HEK293 (cell line): Measurements from ENCODE around the gene SNAP47.

Experiments
- GFI1B ChIP-seq: fragments of 450-650 bp; formaldehyde crosslinking; IDR thresholded peaks from 2 replicates; pipeline ENCODE4 v1.5.1; 2016; ENCODE audit warnings: missing biosample characterization, missing genetic modification characterization
- MYNN ChIP-seq: fragments of 450-650 bp; formaldehyde crosslinking; IDR thresholded peaks from 2 replicates; pipeline ENCODE4 v1.5.1; 2016; ENCODE audit warnings: missing biosample characterization, missing genetic modification characterization, borderline replicate concordance
- SETDB1 ChIP-seq: IDR thresholded peaks from one replicate; pipeline ENCODE4 v1.6.1; 2017; ENCODE audit warnings: mild to moderate bottlenecking, low read length, moderate library complexity, mixed read lengths; ENCODE audit not compliant: insufficient read length
- SP7 ChIP-seq: fragments of 450-650 bp; formaldehyde crosslinking; IDR thresholded peaks from 2 replicates; pipeline ENCODE4 v1.5.1; 2016; ENCODE audit warnings: missing biosample characterization, missing genetic modification characterization
- ZBTB1 ChIP-seq: fragments of 450-650 bp; formaldehyde crosslinking; IDR thresholded peaks from 2 replicates; pipeline ENCODE4 v1.5.1; 2016; ENCODE audit warnings: missing biosample characterization, missing genetic modification characterization
- ZBTB7A ChIP-seq: fragments of 450-650 bp; formaldehyde crosslinking; IDR thresholded peaks from 2 replicates; pipeline ENCODE4 v1.5.1; 2016; ENCODE audit warnings: low read depth, missing biosample characterization, missing genetic modification characterization
- ZNF133 ChIP-seq: fragments of 450-650 bp; formaldehyde crosslinking; IDR thresholded peaks from 2 replicates; pipeline ENCODE4 v1.5.1; 2016; ENCODE audit warnings: missing biosample characterization, missing genetic modification characterization
- ZNF701 ChIP-seq: fragments of 450-650 bp; formaldehyde crosslinking; IDR thresholded peaks from 2 replicates; pipeline ENCODE4 v1.5.1; 2016; ENCODE audit warnings: missing biosample characterization, missing genetic modification characterization
- ZNF76 ChIP-seq: fragments of 450-650 bp; formaldehyde crosslinking; IDR thresholded peaks from 2 replicates; pipeline ENCODE4; 2016; ENCODE audit warnings: low read depth, missing biosample characterization, missing genetic modification characterization, borderline replicate concordance
- TF ChIP-seq, protein P1 (sequence below): fragments of 450-650 bp; formaldehyde crosslinking; IDR thresholded peaks from 2 replicates; pipeline ENCODE4 v1.5.1; 2016; ENCODE audit warnings: missing biosample characterization, missing genetic modification characterization
- TF ChIP-seq, protein P2 (sequence below): fragments of 450-650 bp; formaldehyde crosslinking; IDR thresholded peaks from 2 replicates; pipeline ENCODE4 v1.5.1; 2016; ENCODE audit warnings: missing biosample characterization, missing genetic modification characterization
- TF ChIP-seq, protein P3 (sequence below): fragments of 450-650 bp; formaldehyde crosslinking; IDR thresholded peaks from 2 replicates; pipeline ENCODE4 v1.5.1; 2016; ENCODE audit warnings: missing biosample characterization, missing genetic modification characterization, borderline replicate concordance
- TF ChIP-seq, protein P4 (sequence below): fragments of 450-650 bp; formaldehyde crosslinking; IDR thresholded peaks from 2 replicates; pipeline ENCODE4 v1.5.1; 2017; ENCODE audit warnings: missing biosample characterization, missing genetic modification characterization
- TF ChIP-seq, protein P5 (sequence below): fragments of 450-650 bp; formaldehyde crosslinking; IDR thresholded peaks from 2 replicates; pipeline ENCODE4 v1.5.1; 2016; ENCODE audit warnings: missing biosample characterization, missing genetic modification characterization

DNA sequence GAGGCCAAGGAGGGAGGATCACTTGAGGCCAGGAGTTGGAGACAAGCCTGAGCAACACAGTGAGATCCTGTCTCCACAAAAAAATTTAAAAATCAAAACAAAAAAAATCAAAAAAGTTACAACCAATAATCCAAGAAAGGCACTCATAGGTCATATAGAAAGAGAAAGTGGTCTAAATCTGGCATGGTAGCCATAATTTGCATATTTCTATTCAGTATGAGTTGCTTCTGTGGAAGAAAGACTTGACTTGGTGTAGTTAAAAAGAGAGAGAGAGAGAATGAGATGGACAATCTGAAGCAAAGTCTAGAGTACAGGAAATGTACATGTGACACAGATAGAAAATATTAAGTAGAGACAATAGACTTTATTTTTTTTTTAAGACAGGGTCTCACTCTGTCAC, 22.6 kb upstream of the SNAP47 start:
- TF ChIP-seq, protein P1, sequence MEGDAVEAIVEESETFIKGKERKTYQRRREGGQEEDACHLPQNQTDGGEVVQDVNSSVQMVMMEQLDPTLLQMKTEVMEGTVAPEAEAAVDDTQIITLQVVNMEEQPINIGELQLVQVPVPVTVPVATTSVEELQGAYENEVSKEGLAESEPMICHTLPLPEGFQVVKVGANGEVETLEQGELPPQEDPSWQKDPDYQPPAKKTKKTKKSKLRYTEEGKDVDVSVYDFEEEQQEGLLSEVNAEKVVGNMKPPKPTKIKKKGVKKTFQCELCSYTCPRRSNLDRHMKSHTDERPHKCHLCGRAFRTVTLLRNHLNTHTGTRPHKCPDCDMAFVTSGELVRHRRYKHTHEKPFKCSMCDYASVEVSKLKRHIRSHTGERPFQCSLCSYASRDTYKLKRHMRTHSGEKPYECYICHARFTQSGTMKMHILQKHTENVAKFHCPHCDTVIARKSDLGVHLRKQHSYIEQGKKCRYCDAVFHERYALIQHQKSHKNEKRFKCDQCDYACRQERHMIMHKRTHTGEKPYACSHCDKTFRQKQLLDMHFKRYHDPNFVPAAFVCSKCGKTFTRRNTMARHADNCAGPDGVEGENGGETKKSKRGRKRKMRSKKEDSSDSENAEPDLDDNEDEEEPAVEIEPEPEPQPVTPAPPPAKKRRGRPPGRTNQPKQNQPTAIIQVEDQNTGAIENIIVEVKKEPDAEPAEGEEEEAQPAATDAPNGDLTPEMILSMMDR, result no peak
- TF ChIP-seq ZBTB7A (tag by site-specific recombination), result no peak
- no peak for TF ChIP-seq ZNF76 (tag by site-specific recombination)
- TF ChIP-seq, protein P2, sequence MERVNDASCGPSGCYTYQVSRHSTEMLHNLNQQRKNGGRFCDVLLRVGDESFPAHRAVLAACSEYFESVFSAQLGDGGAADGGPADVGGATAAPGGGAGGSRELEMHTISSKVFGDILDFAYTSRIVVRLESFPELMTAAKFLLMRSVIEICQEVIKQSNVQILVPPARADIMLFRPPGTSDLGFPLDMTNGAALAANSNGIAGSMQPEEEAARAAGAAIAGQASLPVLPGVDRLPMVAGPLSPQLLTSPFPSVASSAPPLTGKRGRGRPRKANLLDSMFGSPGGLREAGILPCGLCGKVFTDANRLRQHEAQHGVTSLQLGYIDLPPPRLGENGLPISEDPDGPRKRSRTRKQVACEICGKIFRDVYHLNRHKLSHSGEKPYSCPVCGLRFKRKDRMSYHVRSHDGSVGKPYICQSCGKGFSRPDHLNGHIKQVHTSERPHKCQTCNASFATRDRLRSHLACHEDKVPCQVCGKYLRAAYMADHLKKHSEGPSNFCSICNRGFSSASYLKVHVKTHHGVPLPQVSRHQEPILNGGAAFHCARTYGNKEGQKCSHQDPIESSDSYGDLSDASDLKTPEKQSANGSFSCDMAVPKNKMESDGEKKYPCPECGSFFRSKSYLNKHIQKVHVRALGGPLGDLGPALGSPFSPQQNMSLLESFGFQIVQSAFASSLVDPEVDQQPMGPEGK (tag by site-specific recombination), result no peak
- TF ChIP-seq ZNF133 (tag by site-specific recombination), result no peak
- no peak for TF ChIP-seq ZNF701 (tag by site-specific recombination)
- TF ChIP-seq SP7 (tag by site-specific recombination), result no peak
- no peak for TF ChIP-seq MYNN
- TF ChIP-seq, protein P3, sequence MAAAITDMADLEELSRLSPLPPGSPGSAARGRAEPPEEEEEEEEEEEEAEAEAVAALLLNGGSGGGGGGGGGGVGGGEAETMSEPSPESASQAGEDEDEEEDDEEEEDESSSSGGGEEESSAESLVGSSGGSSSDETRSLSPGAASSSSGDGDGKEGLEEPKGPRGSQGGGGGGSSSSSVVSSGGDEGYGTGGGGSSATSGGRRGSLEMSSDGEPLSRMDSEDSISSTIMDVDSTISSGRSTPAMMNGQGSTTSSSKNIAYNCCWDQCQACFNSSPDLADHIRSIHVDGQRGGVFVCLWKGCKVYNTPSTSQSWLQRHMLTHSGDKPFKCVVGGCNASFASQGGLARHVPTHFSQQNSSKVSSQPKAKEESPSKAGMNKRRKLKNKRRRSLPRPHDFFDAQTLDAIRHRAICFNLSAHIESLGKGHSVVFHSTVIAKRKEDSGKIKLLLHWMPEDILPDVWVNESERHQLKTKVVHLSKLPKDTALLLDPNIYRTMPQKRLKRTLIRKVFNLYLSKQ (tag by site-specific recombination), result no peak
- no peak for TF ChIP-seq SETDB1
- TF ChIP-seq, protein P4, sequence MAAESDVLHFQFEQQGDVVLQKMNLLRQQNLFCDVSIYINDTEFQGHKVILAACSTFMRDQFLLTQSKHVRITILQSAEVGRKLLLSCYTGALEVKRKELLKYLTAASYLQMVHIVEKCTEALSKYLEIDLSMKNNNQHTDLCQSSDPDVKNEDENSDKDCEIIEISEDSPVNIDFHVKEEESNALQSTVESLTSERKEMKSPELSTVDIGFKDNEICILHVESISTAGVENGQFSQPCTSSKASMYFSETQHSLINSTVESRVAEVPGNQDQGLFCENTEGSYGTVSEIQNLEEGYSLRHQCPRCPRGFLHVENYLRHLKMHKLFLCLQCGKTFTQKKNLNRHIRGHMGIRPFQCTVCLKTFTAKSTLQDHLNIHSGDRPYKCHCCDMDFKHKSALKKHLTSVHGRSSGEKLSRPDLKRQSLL (tag by site-specific recombination), result no peak
- no peak for TF ChIP-seq ZBTB1
- TF ChIP-seq GFI1B, result no peak
- TF ChIP-seq, protein P5, sequence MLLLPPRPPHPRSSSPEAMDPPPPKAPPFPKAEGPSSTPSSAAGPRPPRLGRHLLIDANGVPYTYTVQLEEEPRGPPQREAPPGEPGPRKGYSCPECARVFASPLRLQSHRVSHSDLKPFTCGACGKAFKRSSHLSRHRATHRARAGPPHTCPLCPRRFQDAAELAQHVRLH (tag by site-specific recombination), result no peak
